T47D (cell line): ENCODE results near the gene CENPF.

Source experiments
- DNase-seq, 2 experiments: peaks; one replicate each; pipeline versions ENCODE4 v3.0.0 to v3.0.0-alpha.2; 2011 to 2012; ENCODE audit warnings: low read depth in 1 of 2, low spot score in 1 of 2
- JUND ChIP-seq: IDR thresholded peaks from 2 replicates; pipeline ENCODE4 v1.6.1; 2012; ENCODE audit warnings: low read depth
- in situ Hi-C: cut with HindIII; loops from 2 replicates; pipeline ENCODE4 v1.10.0; 2016; ENCODE audit warnings: low sequenced_read_pairs, low pct_unique_long_range_greater_than_20kb

Gene CENPF

DNA sequence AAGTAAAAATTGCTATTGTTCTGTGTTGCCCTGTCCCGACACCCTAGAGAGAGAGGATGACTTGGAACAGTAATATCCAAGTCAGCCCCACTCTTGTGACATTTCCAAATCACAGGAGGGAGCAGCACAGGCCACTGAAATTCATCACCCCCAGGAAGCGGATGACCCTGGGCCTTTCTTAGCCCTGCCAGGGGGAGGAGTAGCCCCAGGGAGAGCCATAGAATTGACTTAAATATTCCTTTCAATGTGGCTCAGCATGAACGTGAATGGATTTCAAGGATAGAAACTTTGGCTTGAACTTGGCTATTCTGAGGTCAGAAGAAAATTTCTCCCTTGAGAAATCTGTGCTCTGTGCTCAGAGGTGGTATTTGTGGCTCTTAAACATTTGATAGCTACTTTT lies 80.6 kb downstream of the CENPF start:
- no peak for DNase-seq
- in situ Hi-C loops = no loop called here
- no peak for TF ChIP-seq JUND

GRCh38 chr1:214685906-214686305 lies 82.9 kb downstream of the CENPF start:
- no peak for TF ChIP-seq JUND
- DNase-seq = no peak
- in situ Hi-C loops = no loop called here

DNA sequence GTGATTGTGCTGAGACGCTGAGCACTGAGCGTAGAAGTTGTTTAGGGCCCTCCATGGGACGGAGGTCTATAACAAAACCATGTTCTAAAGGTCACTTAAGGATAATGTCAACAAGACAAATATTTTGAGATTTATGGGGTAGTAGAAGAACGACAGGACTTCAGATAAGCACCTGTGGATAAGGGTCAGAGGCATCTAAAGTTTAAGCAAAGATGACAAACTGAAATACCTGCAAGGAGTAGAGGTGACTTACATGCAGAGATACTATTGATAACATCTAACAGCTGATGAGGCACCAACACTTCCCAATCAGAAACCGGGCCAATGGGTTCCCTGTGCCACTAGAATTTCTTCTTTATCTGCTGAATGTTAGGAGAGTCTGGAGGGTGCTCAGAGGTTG lies 83.5 kb downstream of the CENPF start:
- no peak for TF ChIP-seq JUND
- in situ Hi-C loops = no loop called here
- DNase-seq = no peak

DNA sequence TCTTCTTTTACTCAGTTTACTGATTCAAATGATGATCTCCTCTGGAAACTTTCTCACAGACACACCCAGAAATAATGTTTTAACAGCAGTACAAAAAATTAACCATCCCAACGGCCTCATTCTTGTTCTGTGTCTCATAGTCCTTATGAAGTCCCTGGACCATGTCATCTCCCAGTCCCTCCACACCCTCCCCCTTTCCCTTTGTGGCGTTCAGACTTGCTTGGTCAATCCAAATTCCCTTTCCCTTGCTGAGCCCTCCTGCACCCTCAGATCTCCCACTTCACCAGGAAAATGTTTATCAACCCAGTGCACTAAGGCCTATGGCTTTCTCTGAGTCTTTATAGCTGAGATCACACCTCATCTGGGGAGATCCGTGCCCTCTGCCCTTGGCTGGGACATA lies 85.9 kb downstream of the CENPF start:
- TF ChIP-seq JUND = no peak
- in situ Hi-C loops = no loop called here
- DNase-seq = no peak

DNA sequence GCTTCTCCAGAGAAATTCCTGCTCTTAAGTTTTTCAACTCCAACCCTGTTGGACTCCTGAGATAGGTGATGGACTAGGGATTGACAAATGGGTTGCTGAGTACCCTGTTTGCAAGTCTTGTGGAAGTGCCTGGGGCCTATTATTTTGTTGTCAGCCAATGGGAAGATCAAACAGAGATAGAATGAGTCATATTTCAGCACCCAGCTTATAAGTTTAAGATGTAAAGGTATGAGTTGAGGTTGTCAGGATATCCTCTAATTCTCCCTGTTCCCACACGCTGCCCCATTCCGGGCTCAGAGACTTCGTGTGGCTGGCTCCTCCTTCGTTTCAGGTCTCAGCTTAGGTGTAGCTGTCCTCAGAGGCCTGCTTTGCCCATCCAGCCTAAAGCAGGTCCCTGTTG lies 91.8 kb downstream of the CENPF start:
- DNase-seq = peak in 1 of 2 experiments; percentile 51
- no peak for TF ChIP-seq JUND
- in situ Hi-C loops = no loop called here

- no peak for DNase-seq
- in situ Hi-C loops = no loop called here
- no peak for TF ChIP-seq JUND
Observed at GRCh38 chr1:214698559-214698958, 95.6 kb downstream of the CENPF start.

DNA sequence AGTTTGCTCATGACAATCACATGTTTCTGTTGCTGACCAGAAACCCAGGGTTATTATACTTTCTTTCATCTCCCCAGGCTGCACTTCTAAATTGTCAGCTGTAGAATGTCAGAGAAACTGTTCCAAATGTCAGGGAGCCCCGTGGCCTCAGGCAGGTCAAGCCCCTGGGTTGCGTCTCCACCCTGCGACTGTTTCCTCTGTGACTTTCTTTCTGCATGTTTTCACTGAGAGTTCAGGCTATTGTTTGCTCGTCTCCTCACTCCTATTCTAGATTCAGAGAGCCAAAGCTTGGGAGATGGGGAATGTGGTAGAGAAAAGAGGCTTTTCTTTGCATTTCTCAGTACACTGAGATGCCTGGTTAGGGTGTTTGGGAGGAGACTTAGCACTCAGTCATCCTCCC lies 97.4 kb downstream of the CENPF start:
- in situ Hi-C loops = no loop called here
- DNase-seq = peak in 1 of 2 experiments; percentile 66
- no peak for TF ChIP-seq JUND

DNA sequence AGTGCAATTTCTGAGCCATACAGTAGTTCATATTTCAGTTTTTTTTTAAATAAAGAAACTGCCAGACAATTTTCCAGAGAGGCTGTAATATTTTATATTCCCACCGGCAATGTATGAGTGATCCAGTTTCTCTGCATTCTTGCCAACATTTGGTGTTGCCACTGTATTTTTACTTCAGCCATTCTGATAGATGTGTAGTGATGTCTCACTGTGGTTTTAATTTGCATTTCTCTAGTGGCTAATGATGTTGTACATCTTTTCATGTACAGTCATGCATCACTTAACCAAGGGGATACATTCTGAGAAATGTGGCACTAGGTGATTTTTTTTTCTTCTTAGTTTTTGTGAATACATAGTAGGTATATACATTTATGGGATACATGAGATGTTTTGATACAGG lies 99.6 kb downstream of the CENPF start:
- DNase-seq = no peak
- TF ChIP-seq JUND = no peak
- in situ Hi-C loops = no loop called here

GRCh38 chr1:214707306-214708087 lies 104.5 kb downstream of the CENPF start:
- TF ChIP-seq JUND = no peak
- peak in 1 of 2 experiments; percentile 6 for DNase-seq
- in situ Hi-C loops = no loop called here

GRCh38 chr1:214708321-214708955 lies 105.4 kb downstream of the CENPF start:
- in situ Hi-C loops = no loop called here
- DNase-seq = peak in 1 of 2 experiments; percentile 29

DNA sequence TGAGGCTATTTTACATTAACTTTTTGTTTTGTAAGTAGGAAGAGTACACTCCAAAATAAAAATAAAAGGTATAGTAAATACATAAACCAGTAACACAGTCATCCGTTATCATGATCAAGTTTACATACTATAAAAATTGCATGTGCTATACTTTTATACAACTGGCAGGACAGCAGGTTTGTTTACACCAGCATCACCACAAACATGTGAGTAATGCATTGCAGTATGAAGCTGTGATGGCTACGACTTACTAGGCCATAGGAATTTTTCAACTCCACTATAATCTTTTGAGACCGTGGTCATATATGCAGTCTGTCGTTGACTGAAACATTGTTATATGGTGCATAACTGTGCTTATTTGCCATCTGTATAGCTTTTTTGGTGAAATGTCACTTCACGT lies 106.2 kb downstream of the CENPF start:
- TF ChIP-seq JUND = no peak
- in situ Hi-C loops = no loop called here
- DNase-seq = peak in 1 of 2 experiments; percentile 33

More at GRCh38 chr1:214708321-214708955, 105.4 kb downstream of the CENPF start:
- no peak for TF ChIP-seq JUND

DNA sequence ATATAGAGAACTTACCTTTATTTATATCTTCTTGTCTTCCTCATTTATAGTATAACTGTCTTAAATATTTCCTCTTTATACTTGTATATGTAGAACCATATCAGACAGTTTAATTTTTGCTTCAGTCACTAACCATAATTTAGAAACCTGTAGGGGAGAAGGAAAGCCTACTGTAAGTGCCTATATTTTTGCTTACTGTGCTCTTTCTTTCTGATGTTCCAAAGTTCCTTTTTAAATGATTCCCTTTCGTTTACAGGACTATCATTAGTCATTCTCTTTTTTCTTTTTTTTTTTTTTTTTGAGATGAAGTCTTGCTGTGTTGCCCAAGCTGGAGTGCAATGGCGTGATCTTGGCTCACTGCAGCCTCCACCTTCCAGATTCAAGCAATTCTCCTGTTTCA lies 109.7 kb downstream of the CENPF start:
- no peak for DNase-seq
- in situ Hi-C loops = no loop called here
- TF ChIP-seq JUND = no peak
